ENCODE results near the gene SLC4A5.

DNA sequence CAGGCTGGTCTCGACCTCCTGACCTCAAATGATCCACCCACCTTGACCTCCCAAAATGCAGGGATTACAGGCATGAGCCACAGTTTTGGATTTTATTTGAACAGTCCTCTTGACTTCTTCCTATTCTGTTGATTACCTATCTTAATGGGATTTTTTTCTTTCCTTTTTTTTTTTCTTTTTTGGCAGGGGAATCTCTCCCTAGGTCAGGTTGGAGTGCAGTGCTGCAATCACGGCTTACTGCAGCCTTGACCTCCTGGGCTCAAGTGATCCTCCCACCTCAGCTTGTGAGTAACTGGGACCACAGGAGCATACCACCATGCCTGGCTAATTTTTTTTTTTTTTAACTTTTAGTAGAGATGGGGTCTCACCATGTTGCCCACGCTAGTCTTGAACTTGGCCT is 142.0 kb downstream of the SLC4A5 start:
- TF ChIP-seq CTCF (IDR thresholded peaks at IDR 0.05) (no peak), TCF7 (CRISPR knock-in tag; IDR thresholded peaks at IDR 0.05; ENCODE audit: low read depth) (no peak), TEAD1 (CRISPR knock-in tag; IDR thresholded peaks at IDR 0.05) (no peak), ELF4 (CRISPR knock-in tag; IDR thresholded peaks at IDR 0.05; ENCODE audit: low read depth) (no peak), ATF6 (CRISPR knock-in tag; IDR thresholded peaks at IDR 0.05) (no peak), CREM (CRISPR knock-in tag; IDR thresholded peaks at IDR 0.05) (no peak), ESRRA (CRISPR knock-in tag; IDR thresholded peaks at IDR 0.05; ENCODE audit: borderline replicate concordance) (no peak), TEAD4 (CRISPR knock-in tag; IDR thresholded peaks at IDR 0.05) (no peak), ETV6 (CRISPR knock-in tag; IDR thresholded peaks at IDR 0.05) (no peak), NR2C2 (CRISPR knock-in tag; IDR thresholded peaks at IDR 0.05) (no peak), ZBTB21 (CRISPR knock-in tag; IDR thresholded peaks at IDR 0.05; ENCODE audit: borderline replicate concordance) (no peak)
- TF ChIP-seq, protein P1, sequence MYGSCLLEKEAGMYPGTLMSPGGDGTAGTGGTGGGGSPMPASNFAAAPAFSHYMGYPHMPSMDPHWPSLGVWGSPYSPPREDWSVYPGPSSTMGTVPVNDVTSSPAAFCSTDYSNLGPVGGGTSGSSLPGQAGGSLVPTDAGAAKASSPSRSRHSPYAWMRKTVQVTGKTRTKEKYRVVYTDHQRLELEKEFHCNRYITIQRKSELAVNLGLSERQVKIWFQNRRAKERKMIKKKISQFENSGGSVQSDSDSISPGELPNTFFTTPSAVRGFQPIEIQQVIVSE (CRISPR knock-in tag; IDR thresholded peaks at IDR 0.05; ENCODE audit: borderline replicate concordance) = no peak
- TF ChIP-seq, protein P2, sequence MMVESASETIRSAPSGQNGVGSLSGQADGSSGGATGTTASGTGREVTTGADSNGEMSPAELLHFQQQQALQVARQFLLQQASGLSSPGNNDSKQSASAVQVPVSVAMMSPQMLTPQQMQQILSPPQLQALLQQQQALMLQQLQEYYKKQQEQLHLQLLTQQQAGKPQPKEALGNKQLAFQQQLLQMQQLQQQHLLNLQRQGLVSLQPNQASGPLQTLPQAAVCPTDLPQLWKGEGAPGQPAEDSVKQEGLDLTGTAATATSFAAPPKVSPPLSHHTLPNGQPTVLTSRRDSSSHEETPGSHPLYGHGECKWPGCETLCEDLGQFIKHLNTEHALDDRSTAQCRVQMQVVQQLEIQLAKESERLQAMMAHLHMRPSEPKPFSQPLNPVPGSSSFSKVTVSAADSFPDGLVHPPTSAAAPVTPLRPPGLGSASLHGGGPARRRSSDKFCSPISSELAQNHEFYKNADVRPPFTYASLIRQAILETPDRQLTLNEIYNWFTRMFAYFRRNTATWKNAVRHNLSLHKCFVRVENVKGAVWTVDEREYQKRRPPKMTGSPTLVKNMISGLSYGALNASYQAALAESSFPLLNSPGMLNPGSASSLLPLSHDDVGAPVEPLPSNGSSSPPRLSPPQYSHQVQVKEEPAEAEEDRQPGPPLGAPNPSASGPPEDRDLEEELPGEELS (CRISPR knock-in tag; IDR thresholded peaks at IDR 0.05) = no peak
